ENCODE results near the gene MED13L. TPM values are rescaled to one million over a fixed set of nuclear protein-coding genes. Genes with fewer than 3 reads are reported as not detected.
"Not testable (repeated sequence)": the region's sequence is repeated elsewhere in the genome, so short reads cannot be mapped to it uniquely, and the experiment has no call there.

MED13L gene
- polyA plus RNA-seq, 1 donor, result 83.4 TPM

- DNase-seq, result no peak
Measured at GRCh38 chr12:116248930-116249329, 28.6 kb downstream of the MED13L start.

- no peak for DNase-seq
Measured at GRCh38 chr12:116248433-116248832, 29.1 kb downstream of the MED13L start.

- DNase-seq, result no peak
Measured at GRCh38 chr12:116247377-116247776, 30.1 kb downstream of the MED13L start.

GRCh38 chr12:116246490-116247179 is 30.9 kb downstream of the MED13L start:
- no peak for DNase-seq

- no peak for DNase-seq
Measured at GRCh38 chr12:116245189-116245588, 32.3 kb downstream of the MED13L start.

GRCh38 chr12:116244474-116245090 is 32.9 kb downstream of the MED13L start:
- DNase-seq, result no peak

GRCh38 chr12:116244001-116244400 is 33.5 kb downstream of the MED13L start:
- DNase-seq, result no peak

GRCh38 chr12:116242740-116243139 is 34.8 kb downstream of the MED13L start:
- DNase-seq, result no peak

- no peak for DNase-seq
Measured at GRCh38 chr12:116241157-116241759, 36.2 kb downstream of the MED13L start.

GRCh38 chr12:116238570-116239119 is 38.8 kb downstream of the MED13L start:
- not testable (repeated sequence) for DNase-seq

GRCh38 chr12:116238149-116238548 is 39.3 kb downstream of the MED13L start:
- no peak for DNase-seq

GRCh38 chr12:116236976-116237375 is 40.5 kb downstream of the MED13L start:
- DNase-seq, result no peak

GRCh38 chr12:116236148-116236731 is 41.3 kb downstream of the MED13L start:
- DNase-seq, result no peak

- not testable (repeated sequence) for DNase-seq
Measured at GRCh38 chr12:116234148-116234547, 43.3 kb downstream of the MED13L start.

- DNase-seq, result no peak
Measured at GRCh38 chr12:116233669-116234068, 43.8 kb downstream of the MED13L start.

- DNase-seq, result no peak
Measured at GRCh38 chr12:116227811-116228210, 49.7 kb downstream of the MED13L start.

- no peak for DNase-seq
Measured at GRCh38 chr12:116226026-116226425, 51.5 kb downstream of the MED13L start.

GRCh38 chr12:116222358-116222757 is 55.1 kb downstream of the MED13L start:
- DNase-seq, result no peak

GRCh38 chr12:116220756-116221155 is 56.7 kb downstream of the MED13L start:
- no peak for DNase-seq

GRCh38 chr12:116217045-116217735 is 60.3 kb downstream of the MED13L start:
- no peak for DNase-seq

- DNase-seq, result no peak
Measured at GRCh38 chr12:116216022-116216756, 61.3 kb downstream of the MED13L start.

Data from left kidney (tissue), 2 donors.